ENCODE data around the gene OGFOD1. TPM values are rescaled to one million over a fixed set of nuclear protein-coding genes. Genes with fewer than 3 reads are reported as not detected.

Gene OGFOD1
- total and polyA plus RNA-seq, 10 donors = 6.9 to 34.7 (median 23.9) TPM

DNA sequence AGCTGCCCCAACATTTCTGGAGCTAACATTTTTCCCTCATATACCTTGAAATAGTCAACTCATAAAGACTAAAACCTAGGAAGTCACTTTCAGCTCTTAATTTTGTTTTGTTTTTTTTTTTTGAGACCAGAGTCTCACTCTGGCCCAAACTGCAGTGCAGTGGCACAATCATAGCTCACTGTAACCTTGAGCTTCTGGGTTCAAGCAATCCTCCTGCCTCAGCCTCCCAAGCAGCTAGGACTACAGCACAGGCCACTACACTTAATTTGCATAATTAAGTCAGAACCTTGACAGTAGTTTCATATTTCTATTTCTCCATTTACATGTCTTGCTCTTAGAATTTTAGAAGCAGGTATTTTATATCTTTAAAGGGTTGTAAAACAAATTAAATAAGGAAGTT lies 30.7 kb upstream of the OGFOD1 start:
- Histone ChIP-seq H3K36me3 (no peaks in the 10 kb centered on the region), H3K4me1 (peaks cover 39 to 92% (median 69%) of the 10 kb centered on the region in 6 donors), H3K9me3 (no peaks in the 10 kb centered on the region), H3K27ac (peak overlapping the region in 5 of 8 donors; percentile 32 to 93 (median 90)), H3K27me3 (replicated peaks in 1 of 7) (no peaks in the 10 kb centered on the region), H3K4me3 (no peak overlapping the region)
- TF ChIP-seq CTCF (IDR thresholded peaks at IDR 0.05 in 8 of 11, conservative IDR thresholded peaks at IDR 0.05 in 3 of 11) (no peak), POLR2AphosphoS5 (IDR thresholded peaks at IDR 0.05) (no peak), POLR2A (IDR thresholded peaks at IDR 0.05) (no peak)
- intact Hi-C loops (cut with DNase I; ENCODE audit: low total_unique reads) = no loop called here
- no peak for DNase-seq

GRCh38 chr16:56421313-56421712 lies 30.0 kb upstream of the OGFOD1 start:
- Histone ChIP-seq H3K4me3 (no peak overlapping the region), H3K27me3 (replicated peaks in 1 of 7) (no peaks in the 10 kb centered on the region), H3K27ac (peak overlapping the region in 7 of 8 donors; percentile 30 to 93 (median 44)), H3K4me1 (peaks cover 37 to 91% (median 66%) of the 10 kb centered on the region in 6 donors), H3K9me3 (no peaks in the 10 kb centered on the region), H3K36me3 (no peaks in the 10 kb centered on the region)
- intact Hi-C loops (cut with DNase I; ENCODE audit: low total_unique reads) = no loop called here
- 57 to 75% (median 67%) methylated on average over 2 of the region's 2 CpGs for WGBS, 5 donors
- TF ChIP-seq POLR2A (IDR thresholded peaks at IDR 0.05) = no peak
- DNase-seq = no peak

DNA sequence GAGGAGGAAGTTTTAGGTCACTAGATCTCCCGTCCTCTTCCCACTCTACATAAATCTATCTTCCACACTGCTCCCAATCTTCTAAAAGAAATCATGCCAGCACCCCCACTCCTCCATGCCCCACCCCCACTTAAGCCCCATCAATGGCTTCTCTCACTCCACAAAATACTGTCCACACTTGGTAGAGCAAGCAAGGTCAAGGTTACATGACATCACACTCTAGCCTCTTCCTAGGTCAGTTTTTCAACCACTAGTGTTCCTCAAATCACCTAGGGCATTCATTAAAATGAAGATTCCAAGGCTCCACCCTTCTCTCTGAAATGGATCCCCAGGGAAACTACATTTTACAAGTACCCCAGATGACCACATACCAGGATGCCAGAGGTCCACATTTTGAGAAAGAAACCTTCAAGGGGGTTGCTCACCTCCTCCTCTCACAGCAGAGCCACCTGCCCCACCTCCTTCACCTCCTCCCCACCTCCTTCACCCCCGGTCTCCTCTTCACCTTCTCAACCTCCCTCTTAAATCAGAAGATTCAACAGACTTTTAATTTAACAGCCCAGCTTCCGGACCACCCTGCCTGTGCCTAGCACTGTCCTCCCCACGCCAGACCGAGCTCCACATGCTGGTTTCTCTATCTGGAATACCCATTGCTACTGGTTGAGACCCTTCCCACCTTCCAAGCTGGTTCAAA lies 29.2 kb upstream of the OGFOD1 start:
- Histone ChIP-seq H3K4me1 (peaks cover 37 to 83% (median 61%) of the 10 kb centered on the region in 6 donors), H3K36me3 (no peaks in the 10 kb centered on the region), H3K27me3 (replicated peaks in 1 of 7) (no peaks in the 10 kb centered on the region), H3K9me3 (no peaks in the 10 kb centered on the region), H3K27ac (peak overlapping the region in 7 of 8 donors; percentile 30 to 93 (median 90)), H3K4me3 (peak overlapping the region in 1 of 8 donors; percentile 92)
- intact Hi-C loops (cut with DNase I; ENCODE audit: low total_unique reads) = no loop called here
- no peak for DNase-seq
- WGBS, 5 donors = 71 to 80% (median 79%) methylated on average over 5 of the region's 5 CpGs
- no peak for TF ChIP-seq POLR2AphosphoS5 (IDR thresholded peaks at IDR 0.05)
- TF ChIP-seq POLR2A (IDR thresholded peaks at IDR 0.05) = no peak
- no peak for TF ChIP-seq CTCF (IDR thresholded peaks at IDR 0.05 in 8 of 11, conservative IDR thresholded peaks at IDR 0.05 in 3 of 11)

DNA sequence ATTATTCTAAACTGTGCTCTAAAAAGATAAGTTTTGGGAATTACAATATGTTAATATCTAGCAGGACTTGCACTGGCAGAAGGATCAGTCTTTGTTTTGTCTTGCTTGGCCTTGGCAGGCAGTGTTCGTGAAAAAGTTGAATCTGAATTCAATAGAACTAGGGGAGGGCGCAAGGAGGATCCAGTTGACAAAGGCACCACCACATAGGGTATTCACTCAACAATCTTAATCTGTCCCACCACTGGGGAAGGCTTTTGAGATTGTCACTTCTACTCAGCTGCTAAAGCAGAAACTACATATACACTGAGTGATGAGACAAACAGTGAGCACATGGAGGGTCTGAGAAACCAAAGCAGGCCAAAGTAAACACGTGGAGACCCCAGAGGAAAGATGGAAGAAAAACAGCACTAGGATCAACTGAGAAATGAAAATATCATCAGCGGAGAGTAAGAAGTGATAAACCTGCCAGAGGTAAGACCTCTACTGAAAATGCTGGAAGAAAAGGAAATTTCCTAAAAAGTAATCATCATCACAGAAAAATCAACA lies 28.4 kb upstream of the OGFOD1 start:
- WGBS, 5 donors = 63 to 84% (median 80%) methylated on average over 4 of the region's 4 CpGs
- no peaks in the 10 kb centered on the region for H3K36me3 ChIP-seq
- H3K27me3 ChIP-seq (replicated peaks in 1 of 7) = no peaks in the 10 kb centered on the region
- TF ChIP-seq POLR2AphosphoS5 (IDR thresholded peaks at IDR 0.05) = no peak
- no peak for TF ChIP-seq CTCF (IDR thresholded peaks at IDR 0.05 in 8 of 11, conservative IDR thresholded peaks at IDR 0.05 in 3 of 11)
- no peak for TF ChIP-seq POLR2A (IDR thresholded peaks at IDR 0.05)
- H3K4me3 ChIP-seq = peak overlapping the region in 3 of 8 donors; percentile 79 to 92 (median 90)
- H3K9me3 ChIP-seq = no peaks in the 10 kb centered on the region
- no peak for DNase-seq
- peak overlapping the region in 6 of 8 donors; percentile 84 to 93 (median 90) for H3K27ac ChIP-seq
- intact Hi-C loops (cut with DNase I; ENCODE audit: low total_unique reads) = no loop called here
- peaks cover 37 to 74% (median 61%) of the 10 kb centered on the region in 6 donors for H3K4me1 ChIP-seq

Measured in spleen (tissue), 11 donors.